Fibroblast of upper back skin (primary cell): ENCODE results near the gene GLTP.

Experiments used
- DNase-seq: peaks from one replicate; pipeline ENCODE4 v3.0.0-alpha.2; 2013

GLTP gene

DNA sequence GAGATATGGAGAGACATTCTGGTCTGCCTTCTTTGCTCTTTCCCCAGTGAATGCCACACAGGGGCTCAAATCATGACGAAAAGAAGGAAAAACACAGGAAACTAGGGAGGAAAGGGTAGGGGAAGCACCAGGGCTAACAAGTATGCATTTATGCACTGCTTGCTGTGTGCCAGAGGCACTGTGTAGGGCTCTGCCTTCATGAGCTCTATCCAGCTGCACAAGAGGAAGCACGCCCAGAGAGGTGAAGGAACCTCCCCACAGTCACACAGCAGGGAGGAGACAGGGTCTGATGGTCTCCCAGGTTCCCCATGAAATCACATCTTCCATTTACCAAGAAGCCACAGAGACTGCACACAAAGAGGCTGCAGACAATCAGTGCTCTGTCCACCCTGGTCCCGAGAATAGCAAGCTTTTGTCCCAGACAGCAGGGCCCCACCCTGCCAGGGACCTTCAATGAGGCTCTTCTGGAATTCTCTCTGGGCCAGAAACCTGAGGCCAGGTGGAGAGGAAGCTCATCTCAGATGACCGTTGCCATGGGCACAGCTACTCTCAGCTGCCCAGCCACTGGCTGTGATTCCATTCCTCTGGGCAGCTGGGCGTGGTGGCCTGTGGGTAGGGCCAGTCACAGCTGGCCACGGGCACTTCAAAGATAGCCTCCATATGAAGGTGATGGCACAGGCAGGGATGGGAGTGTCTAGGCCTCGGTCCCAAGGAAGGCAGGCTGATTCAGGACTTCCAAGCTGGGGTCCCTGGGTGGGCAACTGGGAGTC, 39.9 kb downstream of the GLTP start:
- DNase-seq = no peak

DNA sequence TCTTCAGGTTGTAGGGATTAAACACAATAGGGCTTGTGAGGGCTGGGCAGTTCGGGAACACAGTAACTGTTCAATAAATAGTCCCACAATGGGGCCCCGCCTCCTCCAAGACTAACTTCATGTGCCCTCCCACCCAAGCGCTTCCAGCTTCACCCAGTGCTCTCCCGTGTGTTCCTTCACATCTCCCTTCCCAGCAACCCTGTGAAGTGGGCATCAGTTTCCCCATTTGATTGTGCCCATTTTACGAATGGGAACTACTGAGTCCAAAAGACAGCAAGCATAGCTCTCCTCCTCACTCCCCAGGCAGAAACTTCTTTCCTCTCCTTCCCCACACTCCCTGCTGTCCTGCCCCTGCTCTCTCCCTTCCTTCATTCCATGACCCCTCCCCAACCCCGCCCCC, 40.9 kb downstream of the GLTP start:
- no peak for DNase-seq

DNA sequence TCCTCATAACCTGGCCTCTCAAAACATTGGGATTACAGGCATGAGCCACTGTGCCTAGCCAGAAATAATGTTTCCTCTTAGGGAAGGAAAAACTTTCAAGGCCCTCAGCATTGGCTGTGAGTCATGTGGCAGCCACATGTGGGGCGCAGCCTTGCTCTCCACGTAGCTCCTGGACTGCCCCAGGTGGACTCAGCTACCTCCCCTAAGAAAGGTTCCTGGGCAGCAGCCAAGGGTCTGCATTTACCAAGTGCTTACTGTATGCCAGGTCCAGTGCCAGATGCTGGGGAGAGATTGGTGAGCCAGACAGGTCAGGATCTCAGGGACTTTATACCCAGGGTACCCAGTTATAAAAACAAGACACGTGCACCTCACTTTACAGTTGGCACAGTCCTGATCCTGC, 43.4 kb downstream of the GLTP start:
- peak; percentile 27 for DNase-seq

DNA sequence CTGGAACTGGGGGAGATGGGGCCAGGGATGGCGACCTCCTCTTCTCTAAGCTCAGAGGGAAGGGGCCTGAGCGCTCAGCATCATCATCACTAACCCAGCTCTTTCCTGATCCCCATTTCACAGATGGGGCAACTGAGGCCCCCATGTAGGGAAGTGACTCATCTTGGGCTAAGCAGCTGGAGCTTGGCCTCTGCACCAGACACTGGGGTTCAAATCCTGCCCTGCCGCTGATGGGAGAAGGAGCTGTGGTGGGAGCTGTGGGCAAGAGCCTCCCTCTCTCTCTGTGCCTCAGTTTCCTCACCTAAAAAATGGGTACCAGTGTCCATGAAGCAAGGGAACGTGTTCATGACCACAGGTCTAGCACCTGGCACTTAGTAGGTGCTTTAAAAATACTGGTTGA, 44.5 kb downstream of the GLTP start:
- no peak for DNase-seq

DNA sequence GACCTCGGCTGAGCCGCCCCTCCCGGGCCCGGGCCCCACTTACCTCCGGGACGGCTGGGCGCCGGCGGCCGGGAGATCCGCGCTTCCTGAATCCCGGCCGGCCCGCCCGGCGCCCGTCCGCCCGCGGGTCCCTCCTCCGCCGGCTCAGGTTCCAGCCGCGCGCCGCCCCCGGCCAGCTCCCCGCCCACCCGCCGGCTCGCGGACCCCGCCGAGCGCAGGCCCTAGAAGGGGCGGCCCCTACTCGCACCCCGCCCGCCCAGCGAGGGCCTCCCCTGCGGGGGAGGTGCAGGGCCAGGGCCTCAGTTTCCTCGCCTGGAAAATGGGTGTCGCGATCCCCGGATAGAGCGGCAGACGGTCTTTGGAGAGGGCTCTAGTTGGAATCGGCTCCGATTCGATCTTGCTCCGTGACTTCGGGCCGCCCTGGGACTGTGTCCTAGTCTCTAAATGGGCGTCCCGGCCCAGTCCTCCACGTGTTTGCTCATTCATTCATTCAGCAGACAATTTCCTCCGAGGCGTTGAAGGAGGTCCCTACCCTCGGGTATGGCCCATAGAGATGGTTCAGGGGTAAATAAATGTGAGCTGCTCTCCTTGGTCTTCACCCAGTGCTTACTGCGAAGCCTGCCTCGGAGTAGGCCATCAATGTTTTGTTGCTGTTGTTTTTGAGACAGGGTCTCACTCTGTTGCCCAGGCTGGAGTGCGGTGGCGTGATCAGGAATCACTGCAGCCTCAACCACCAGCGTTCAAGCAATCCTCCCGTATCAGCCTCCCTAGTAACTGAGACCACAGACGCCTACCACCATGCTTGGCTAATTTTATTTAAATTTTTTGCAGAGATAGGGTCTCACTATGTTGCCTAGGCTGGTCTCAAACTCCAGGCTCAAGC, 46.8 kb downstream of the GLTP start, which contains the start of gene TRPV4:
TRPV4 (minus strand) TSS at position 92 of the 883 bp plus-strand sequence. CDS start 18,602 bp downstream, outside the sequence.
- peak; percentile 45 for DNase-seq

DNA sequence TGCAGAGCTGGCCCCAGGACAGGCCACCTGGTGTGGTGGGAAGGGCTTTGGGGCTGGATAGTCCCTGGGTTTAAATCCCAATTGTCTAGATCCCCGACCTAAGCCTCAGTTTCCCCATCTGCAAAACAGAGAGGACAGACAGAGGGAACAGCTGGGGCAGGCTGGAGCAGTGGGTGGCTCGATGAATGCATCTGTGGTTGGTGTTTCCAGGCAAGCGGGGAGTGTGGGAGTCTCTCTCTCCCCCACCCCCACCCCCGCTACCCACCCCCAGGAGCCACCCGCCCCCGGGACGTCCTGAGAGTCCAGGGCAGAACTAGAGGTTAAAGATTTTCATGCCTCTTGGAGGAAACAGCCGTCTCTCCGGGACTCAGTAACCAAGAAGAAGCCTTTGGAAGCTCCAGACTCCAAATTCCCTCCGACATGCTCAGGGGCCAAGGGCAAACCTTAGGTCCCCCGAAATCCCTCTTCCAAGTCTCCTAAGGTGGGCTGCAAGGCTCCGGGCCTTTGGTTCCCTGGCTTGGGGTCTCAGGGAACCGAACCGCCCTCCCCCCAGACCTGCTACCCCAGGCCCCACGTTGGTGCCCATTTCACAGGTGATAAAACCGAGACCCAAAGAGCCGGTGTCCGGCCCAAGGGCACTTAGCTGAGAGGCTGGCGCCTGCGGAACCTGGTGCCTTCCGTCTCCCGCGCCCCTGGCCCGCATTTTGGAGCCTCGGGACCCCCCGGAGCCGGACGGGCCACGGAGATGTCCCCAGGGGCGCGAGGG, 47.6 kb downstream of the GLTP start:
- DNase-seq = no peak

DNA sequence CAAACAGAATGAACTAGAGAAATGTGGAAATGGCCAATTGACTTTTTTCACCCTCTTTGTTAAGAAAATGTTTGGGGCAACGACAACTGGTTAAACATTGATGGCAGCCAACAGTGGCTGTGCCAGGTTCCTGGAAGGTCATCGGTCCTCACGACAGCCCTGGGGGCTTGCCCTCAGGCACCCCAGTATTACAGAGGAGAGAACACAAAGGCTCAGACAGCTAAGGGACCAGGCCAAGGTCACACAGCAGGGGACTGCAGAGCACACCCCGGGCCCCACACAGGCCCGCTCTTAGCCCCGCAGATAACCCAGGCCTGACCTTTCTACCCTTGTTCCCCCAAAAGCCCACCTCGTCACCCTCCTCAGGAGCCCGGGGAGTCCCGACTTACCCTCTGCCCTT, 48.4 kb downstream of the GLTP start:
- no peak for DNase-seq

DNA sequence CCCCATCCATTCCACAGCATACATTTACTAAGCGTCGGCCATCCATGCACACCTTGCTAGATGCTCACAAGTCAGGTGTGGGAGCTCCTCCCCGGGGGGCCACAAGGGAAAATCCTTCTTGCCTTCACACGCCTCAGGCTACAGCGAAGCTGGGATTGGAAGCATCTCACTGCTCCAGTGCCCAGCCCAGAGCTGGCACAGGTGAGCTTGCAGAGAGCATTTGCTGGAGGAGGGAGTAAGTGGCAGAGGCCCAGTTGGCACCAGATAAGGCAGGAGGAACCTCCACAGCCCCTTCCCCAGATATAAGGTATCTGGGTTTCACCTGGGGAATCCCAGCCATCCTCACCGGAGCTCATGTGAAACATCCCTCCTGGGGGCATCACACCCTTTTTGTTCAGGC, 49.0 kb downstream of the GLTP start:
- DNase-seq = no peak

DNA sequence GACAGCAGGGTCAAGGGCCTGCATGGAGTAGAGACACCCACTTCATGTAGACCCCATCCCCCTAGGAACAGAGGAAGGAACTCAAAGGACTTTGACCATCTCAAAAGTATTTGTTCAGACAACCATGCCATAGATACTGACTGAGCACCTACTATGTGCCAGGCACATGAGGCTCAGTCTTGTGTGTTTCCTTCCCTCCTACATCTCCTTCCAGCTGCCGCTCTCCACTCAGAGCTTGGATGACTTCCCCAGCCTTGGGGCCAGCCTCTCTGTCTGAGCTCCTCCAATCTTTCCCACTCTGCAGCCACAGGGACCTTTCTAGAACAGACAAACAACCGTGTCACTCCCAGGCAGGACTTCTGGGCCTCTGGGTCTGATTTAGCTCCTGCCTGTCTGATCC, 49.6 kb downstream of the GLTP start:
- DNase-seq = no peak

DNA sequence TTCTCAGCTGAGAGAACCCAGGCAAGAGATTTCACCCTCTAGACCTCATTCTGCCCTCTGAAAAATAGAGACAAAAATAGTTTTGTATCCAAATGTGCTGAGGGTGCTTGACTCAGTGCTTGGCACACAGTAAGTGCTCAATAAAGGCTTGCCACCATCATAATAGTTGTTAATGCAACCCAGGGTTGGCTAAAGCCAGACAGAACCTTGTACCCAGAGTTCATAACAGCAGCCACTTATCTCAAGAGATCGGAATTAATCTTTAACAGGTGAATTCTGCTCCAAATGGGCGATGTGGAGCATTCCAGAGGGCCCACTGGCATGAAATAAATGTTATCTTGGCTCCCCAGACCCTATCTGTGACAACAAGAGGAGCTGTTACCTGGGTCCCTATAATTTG, 50.1 kb downstream of the GLTP start:
- DNase-seq = no peak

DNA sequence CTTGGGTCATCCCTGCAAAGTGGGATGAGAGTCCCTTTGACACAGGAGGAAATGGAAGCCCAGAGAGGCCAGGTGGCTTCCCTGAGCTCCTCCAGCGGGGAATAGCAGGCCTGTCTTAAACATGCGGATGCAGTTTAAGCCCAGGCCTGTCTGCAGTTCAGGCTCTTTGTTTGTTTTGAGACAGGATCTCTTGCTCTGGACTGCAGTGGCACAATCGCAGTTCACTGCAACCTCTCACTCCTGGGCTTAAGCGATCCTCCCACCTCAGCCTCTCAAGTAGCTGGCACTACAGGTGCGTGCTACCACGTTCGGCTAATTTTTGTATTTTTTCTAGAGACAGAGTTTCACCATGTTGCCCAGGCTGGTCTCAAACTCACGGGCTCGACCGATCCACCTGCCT, 50.7 kb downstream of the GLTP start:
- DNase-seq = no peak

DNA sequence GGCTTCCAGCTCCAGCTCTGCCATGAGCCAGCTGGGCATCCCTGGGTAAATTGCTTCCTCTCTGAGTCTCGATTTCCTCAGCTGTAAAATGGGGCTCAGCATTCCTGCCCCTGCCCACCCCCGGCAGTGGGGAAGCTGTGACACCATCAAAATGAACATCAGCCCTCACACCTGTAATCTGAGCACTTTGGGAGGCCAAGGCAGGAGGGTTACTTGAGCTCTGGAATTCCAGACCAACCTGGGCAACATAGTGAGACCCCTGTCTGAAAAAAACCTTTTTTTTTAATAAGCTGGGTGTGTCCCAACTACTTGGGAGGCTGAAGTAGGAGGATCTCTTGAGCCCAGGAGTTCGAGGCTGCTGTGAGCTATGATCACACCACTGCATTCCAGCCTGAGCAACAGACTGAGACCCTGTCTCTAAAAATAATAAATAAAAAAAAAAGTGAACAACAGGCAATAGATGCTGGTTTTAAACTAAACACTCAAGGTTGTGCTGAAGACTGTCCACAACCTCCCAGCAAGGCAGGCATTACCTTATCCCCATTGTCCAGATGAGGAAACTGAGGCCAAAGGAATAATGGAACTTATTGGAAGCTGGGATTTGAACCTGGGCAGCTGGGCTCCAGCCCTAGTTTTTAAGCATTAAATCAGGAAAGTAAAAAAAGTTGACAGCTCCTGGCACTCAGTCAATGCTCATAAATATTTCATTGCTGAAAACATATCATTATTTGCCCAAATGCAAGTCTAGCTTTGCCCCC, 51.4 kb downstream of the GLTP start:
- DNase-seq = no peak

DNA sequence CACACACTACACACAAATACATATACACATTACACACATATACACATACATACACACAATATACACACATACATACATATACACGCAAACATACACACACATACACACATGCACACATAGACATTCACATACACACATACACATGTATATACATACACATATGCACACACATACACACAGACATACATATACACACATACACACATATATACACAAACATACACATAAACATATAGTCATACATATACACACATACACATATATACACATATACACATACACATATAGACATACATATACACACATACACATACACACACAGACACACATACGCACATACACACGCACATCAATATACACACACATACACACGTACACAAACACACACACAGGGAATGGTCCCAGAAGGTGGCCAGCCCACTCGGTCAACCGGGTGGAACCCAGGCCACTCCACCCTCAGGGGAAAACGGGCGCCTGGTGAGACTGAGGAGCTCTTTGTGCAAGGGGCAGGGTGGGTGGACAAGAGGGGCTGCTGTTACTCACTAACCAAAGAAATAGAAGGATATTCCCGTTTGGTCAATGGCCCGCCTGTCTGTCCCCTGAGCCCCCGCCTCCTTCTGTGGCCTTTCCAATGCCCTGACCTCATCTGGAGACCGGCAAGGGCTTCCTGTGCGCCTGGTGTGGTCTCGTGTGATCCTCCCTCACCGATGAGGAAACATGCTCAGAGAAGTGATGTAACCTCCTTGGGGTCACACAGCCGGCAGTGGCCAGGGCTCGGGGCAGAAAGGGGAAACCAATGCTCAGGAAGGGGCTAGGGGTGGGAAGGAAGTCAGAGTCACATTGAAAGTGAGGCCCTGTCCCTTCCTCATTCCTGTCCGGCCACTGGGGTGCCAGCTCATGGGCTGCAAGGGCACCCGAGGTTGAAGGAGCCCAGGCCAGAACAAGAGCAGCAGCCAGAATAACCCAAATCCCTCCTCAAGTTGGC, 52.5 kb downstream of the GLTP start:
- no peak for DNase-seq

DNA sequence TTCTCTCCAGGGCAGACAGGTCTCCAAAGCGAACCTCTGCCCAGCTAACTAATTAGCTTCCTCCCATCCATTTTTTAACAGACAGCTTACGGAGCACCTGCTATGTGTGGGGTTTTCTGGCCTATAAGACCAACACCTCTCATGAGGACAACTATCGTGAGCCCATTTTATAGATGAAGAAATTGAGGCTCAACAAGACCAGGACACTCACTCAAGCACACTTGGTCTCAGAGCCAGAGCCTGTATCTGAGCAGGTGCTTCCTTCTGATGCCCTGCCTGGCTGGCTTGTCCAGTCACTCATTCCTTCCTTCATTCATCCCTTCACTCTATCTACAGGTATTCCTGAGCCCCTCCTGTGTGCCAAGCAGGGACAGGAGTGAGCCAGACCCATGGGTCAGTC, 53.3 kb downstream of the GLTP start:
- no peak for DNase-seq

DNA sequence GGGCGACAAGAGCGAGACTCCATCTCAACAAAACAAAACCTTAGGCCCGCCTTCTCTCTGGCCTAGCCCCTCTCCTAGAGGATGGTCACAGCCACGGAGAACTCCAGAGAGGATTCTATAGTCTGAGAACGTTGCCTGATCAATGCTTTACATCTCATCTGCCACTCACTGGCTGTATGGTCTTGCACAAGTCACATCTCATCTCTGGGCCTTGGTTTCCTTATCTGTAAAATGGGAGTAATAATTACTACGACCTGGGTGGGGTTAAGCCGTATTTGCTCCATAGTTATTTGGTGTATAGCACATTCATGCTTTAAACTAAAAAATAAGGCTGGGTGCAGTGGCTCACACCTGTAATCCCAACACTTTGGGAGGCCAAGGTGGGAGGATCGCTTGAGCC, 55.6 kb downstream of the GLTP start:
- DNase-seq = no peak

DNA sequence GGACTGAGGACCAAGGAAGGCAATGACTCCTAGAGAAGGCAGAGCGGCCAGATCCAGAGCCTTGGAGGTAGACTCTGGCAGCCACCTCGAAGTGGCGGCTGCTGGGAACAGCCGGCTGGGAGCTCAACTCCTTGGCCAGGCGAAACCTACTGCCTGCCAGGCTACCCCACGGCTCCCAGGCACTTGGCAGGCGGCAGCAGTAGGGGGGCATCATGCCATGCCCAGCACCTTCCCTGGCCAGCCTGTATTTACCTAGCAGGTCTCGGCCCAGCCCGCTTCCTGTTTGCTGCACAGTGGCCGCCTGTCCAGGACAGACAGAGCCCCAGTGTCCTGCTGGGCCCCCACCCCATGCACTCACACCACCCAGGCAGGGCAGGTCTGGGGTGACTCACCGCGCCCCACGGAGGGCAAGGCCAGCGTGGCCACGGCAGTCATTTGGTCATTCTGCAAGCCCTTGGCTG, 57.4 kb downstream of the GLTP start:
- no peak for DNase-seq

DNA sequence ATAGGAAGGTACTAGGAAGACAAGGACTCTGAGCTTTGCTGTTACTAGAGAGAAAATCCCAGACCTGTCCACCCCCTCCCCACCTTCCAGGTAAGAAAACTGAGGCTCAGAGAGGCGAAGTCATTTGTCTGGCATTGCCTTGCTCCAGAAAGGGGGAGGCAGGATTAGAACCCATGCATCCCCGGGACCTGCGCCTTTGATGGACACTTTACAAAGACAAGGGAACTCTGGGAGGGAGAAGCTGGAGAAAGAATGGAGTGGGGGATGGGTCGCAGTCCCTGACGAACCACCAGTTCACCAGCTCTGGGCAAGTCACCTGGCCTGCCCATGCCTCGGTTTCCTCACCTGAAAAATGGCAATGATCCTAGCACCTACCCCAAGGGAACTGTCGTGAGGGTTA, 57.9 kb downstream of the GLTP start:
- DNase-seq = no peak

DNA sequence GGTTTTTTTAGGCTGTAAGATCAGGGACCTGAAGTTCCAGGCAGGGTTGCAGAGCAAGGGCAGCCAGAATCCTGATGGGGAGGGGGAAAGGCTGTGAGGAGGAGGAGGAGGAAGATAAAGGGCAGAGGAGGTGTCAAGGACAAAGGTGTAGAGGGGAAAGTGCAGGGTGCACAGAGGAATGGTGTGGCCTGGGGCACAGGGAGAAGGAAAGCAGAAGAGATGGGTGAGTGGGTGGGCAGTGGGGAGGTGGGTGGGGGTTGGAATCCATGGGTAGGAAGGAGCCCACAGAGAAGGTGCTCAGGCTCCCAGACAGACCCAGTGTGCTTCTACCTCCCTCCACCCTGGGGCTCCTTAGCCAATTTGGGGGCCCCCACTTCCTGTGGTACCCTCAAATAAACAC, 58.4 kb downstream of the GLTP start:
- DNase-seq = no peak

DNA sequence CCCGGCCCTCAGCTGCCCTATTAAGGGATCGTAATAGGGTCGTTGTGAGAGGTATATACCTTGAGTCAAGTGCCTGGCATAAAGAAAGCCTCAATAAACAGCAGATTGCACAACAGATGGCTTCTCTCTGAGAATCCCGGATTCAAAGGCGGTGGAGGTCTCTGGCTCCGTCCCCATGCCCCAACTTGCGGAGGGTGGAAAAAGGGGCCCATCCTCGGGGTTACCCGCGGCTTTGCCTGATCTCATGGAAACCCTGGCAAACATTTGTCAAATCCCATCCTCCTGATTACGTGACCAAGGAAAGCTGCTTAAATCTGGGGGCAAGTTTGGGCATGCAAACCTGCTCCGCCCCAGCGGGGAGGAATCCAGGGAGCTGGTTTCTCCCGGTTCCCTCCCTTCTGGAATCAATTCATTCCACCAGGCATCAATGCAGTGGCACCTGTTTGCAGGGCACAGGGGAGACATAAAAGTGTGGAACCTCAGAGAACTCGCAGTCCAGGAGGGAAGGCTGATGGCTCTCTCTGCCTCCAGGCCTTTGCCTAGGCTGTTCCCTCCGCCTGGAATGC, 59.4 kb downstream of the GLTP start:
- no peak for DNase-seq

DNA sequence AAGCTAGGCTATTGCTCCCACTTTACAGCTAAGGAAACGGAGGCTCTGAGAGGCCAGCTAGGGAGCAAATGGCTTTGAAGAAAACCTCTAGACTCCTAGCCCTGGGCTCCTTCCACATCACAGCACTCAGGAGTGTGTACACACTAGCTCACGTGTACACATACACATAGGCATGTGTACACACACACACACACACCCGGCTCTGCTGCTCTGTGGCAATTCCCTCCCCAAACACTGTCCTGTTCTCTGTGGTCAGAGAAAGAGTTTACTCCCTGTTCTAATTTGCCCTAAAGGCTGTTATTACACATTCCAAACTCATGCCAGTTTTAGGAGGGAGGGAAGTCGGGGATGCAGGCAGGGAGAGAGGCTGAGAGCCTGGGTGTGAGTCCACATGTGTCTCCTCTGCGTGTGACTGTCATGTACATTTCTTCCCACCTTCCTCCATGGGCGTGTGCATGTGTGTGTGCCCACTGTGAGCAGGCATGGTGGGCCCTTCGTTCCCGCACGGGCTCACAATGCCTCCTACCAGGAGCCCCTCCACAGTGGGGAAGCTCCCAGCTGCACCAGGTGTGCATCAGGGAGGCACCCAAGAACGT, 61.3 kb downstream of the GLTP start:
- peak; percentile 25 for DNase-seq

DNA sequence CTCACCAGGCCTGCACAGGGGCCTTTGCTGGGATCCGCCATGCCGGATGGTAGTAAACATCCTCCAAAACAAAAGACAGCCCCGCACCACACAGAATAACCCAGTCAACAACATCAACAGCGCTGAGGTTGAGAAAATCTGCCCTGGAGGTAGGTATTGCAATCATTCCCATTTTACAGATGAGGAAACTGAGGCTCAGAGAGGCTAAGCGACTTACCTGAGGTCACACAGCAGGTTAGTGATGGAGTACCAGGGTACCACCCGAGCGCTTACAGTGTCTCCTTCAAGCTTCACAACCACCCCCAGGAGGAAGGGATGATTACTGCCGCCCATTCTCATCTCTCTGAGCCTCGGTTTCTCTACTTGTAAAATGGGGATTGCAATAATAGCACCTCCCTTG, 62.1 kb downstream of the GLTP start:
- no peak for DNase-seq
